HG02970 (cell line): ENCODE measurements around the gene WBP2NL.

Experiments used
- ATAC-seq: cut with Tn5 transposase; IDR thresholded peaks from one replicate; pipeline ENCODE4 v1.9.1; 2021; ENCODE audit warnings: mild to moderate bottlenecking, moderate library complexity, moderate number of reproducible peaks; ENCODE audit not compliant: unreplicated experiment, low FRiP score

The WBP2NL gene

GRCh38 chr22:42025421-42025820 lies 26.8 kb downstream of the WBP2NL start:
- ATAC-seq = no peak

GRCh38 chr22:42026705-42027104 lies 28.1 kb downstream of the WBP2NL start:
- no peak for ATAC-seq

GRCh38 chr22:42033263-42034181 lies 34.9 kb downstream of the WBP2NL start:
- no peak for ATAC-seq

GRCh38 chr22:42035256-42035655 lies 36.7 kb downstream of the WBP2NL start:
- no peak for ATAC-seq

GRCh38 chr22:42039271-42039670 lies 40.7 kb downstream of the WBP2NL start:
- ATAC-seq = no peak

- ATAC-seq = no peak
Measured at GRCh38 chr22:42041784-42042183, 43.2 kb downstream of the WBP2NL start.

GRCh38 chr22:42050641-42051180 lies 52.1 kb downstream of the WBP2NL start:
- no peak for ATAC-seq

- no peak for ATAC-seq
Measured at GRCh38 chr22:42052765-42053164, 54.2 kb downstream of the WBP2NL start.

- ATAC-seq = no peak
Measured at GRCh38 chr22:42056757-42057511, 58.3 kb downstream of the WBP2NL start.

- ATAC-seq = no peak
Measured at GRCh38 chr22:42060489-42060888, 61.9 kb downstream of the WBP2NL start.

GRCh38 chr22:42061041-42061440 lies 62.5 kb downstream of the WBP2NL start:
- ATAC-seq = no peak

DNA sequence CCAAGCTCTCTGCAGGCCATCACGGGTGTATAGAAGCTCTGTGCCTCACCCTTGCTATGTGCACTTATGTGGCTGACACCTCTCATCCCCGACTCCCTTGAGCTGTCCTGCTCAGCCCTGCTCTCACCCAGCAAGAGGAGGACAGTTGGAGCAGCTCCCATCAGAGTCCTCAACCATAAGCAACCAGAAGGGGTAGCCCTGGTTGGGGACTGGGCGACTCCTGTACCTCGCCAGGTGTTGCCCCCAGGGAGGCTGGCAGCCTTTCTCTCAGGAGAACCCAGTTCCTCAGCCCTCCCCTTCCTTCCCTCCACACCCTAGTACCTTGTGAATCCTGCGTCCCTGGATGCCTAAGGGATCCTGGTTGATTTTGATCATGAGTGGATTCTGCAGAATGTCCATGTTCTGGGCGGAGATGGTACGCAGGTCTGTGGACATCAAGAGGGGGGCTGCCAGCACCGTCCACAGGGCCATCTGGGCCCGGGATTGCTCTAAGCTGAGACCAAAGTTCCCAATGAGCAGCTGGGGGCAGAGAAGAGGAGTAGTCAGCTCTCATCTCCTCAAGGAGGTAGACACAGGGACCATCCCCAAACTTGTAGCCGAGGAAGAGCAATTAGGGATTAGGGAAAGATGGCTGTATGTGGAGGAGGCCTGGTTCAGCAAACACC lies 64.0 kb downstream of the WBP2NL start:
- no peak for ATAC-seq

DNA sequence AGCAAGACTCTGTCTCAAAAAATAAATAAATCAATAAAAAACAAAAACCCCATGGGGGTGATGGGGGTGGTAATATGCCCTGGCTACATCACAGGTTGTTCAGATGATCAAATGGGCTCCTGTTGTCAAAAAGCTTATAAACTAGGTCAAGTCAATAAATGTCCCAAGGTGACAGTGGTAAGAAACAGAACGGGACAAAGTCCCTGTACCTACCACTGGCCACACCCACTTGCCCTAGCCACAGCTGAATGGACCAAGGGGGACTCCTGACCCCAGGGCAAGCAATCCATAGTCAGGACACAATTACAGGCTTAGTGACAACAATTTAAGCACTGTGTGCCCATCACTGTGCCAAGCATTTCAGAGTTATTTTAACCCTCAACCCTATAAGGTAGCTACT lies 66.0 kb downstream of the WBP2NL start:
- no peak for ATAC-seq

- no peak for ATAC-seq
Measured at GRCh38 chr22:42065438-42066125, 67.0 kb downstream of the WBP2NL start.

DNA sequence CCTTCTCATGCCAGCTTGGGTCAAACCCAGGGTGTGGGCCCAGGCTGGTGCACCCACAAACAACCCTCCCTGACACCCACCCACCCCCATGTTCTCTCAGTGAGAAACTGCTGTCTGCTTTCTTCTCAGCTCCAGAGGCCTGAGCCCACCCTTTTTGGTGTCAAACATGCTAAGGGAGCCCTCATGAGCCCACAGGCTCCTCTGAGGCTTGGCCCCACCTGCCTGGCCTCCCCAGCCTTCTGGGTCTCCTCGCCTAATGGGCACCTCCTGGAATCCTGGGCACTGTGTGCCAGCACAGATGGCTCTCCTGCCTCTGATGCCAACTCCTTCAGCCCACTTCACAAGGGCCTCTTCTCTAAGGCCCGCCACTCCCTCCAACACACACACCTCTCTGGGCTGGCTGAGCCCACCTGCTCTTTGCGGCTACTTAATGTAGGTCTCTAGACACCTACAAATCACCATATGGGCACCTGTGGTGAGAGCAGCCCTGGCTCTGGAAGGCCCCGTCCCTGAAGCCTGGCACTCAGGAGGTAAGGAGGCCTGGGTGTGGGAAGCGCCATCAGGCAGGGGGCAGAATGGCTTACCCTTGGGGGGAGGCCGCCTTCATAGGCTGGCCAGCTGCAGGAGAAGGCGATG lies 67.7 kb downstream of the WBP2NL start:
- no peak for ATAC-seq

DNA sequence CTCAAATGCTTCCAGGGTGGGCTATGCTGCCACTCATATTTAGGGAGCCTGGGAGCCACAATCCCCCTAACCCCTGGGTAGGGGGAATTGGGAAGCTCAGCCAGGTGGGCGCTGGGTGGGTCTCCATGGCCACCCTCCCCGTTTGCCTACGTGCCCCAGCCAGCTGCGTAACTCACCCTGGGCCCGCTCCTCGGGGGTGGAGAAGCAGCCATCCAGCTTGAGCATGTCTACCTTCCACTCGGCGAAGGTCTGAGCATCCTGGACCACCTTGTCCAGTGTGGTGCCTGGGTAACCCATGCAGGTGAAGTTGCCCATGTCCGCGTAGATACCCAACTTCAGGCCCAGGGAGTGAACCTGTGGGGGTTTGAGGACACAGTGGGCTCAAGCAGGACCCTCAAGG lies 68.3 kb downstream of the WBP2NL start:
- ATAC-seq = no peak

DNA sequence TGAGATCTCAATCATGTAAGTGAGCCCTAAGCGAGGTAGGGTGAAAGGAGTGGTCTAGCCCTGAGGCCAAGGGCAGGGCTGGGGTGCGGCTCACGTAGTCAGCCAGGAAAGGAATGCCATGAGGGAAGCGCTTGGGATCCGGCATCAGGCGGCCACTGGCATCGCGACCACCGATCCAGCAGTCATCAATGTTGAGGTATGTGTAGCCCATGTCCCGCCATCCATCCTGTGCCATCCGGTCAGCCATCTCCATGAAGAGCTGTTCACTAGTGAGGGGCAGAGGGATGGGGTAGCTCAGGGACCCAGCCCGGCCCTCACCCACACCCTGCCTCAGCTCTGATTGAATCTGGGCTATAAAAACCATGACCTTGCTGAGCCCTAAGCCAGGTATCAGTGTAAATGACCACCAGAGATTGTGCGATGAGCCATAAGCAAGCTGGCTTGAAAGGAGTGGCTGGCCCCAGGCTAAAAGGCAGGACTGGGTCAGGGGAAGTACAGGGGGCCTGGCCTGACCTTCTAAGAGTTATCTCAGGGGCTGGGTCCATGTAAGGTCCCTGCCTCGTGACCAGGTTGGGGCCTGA lies 69.2 kb downstream of the WBP2NL start:
- no peak for ATAC-seq

DNA sequence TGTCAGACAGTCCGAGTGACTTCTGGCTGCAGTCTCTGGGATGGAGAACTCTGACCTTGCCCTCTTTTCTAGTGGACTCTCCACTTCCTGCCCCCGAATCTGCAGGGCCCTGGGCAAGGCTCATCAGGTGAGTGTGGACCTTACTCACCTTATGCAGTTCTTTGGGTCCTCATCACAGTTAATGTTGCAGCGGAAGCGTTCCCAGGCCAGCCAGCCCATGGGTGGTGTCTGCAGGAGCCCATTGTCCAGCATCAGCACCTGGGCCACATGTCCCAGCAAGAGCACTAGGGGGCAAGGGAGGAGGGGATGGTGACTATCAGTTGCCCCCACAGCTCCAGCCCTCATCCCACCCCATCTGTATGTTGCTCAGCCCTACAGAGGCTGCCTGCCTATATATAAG lies 69.7 kb downstream of the WBP2NL start:
- no peak for ATAC-seq

GRCh38 chr22:42069801-42070516 lies 71.4 kb downstream of the WBP2NL start:
- no peak for ATAC-seq
